HepG2 (cell line): ENCODE data around the gene UBAC1. TPM values are rescaled to one million over a fixed set of nuclear protein-coding genes. Genes with fewer than 3 reads are reported as not detected.
A peak's percentile ranks its signal among the peaks of the same experiment; 100 is the strongest.

Experiments used
- ATAC-seq: fragments of 200-7000 bp; cut with Tn5 transposase; 3 replicates; pipeline ENCODE4 v1.9.1; 2020; ENCODE audit warnings: mild to moderate bottlenecking, moderate library complexity
- BruUV-seq: library from RNA; stranded (reverse); fragments of 400-500 nt; replicated peaks from 2 replicates; lab custom pipeline; 2021; lab: Mats Ljungman, UMichigan
- CTCF ChIA-PET: fragments of 300-600 bp; formaldehyde crosslinking; extraction: SDS; loops from one replicate; lab custom pipeline; 2021; ENCODE audit warnings: low total read pairs, inconsistent platforms, low intra/inter-chr PET ratio; lab: Yijun Ruan, JAX
- POLR2A ChIA-PET: fragments of 350-600 bp; sonication (Branson Sonifier 250); formaldehyde crosslinking; loops from one replicate; lab custom pipeline; 2020; ENCODE audit warnings: antibody characterized with exemption, inconsistent platforms; lab: Yijun Ruan, JAX
- DNase-seq: peaks from one replicate; pipeline ENCODE4 v3.0.0-alpha.2; 2015; ENCODE audit warnings: low spot score
- FAIRE-seq: peaks from 3 replicates; lab custom pipeline; 2011; peaks lifted over from hg19 to GRCh38; lab: Jason Lieb, UNC
- H2AFZ ChIP-seq: one replicate; pipeline ENCODE4 v1.6.1; 2011; ENCODE audit warnings: low read length, inconsistent platforms
- H3K27ac ChIP-seq: fragments of 300-600 bp; 3 replicates; pipeline ENCODE4 v1.8.0; 2011; ENCODE audit warnings: mixed run types, mild to moderate bottlenecking, mixed read lengths, low read length, inconsistent platforms; ENCODE audit not compliant: insufficient read depth; ENCODE audit errors: extremely low read length
- H3K27me3 ChIP-seq, 2 experiments: fragments of 200-600 bp in 1 of 2; 2 replicates in 1 of 2; 3 replicates in 1 of 2; pipeline versions ENCODE4 v1.6.0 to v1.8.0; 2011; ENCODE audit warnings: low read length in 2 of 2, mild to moderate bottlenecking in 2 of 2, moderate library complexity in 2 of 2, inconsistent platforms in 1 of 2; ENCODE audit not compliant: insufficient read depth in 2 of 2, control insufficient read depth in 1 of 2
- H3K36me3 ChIP-seq, 2 experiments: fragments of 200-600 bp in 1 of 2; replicated peaks in 1 of 2; 2 replicates in 1 of 2; 3 replicates in 1 of 2; pipeline versions ENCODE4 v1.5.1 to v1.8.0; 2011; ENCODE audit warnings: low read length in 2 of 2, inconsistent platforms in 1 of 2; ENCODE audit not compliant: insufficient read depth in 2 of 2, control insufficient read depth in 1 of 2
- H3K4me1 ChIP-seq: 2 replicates; pipeline ENCODE4 v1.5.1; 2012; ENCODE audit warnings: low read length, inconsistent platforms; ENCODE audit not compliant: insufficient read depth
- H3K4me2 ChIP-seq: 2 replicates; pipeline ENCODE4 v1.6.0; 2011; ENCODE audit warnings: low read depth, low read length, inconsistent platforms
- H3K4me3 ChIP-seq, 3 experiments: fragments of 200-600 bp in 1 of 3; sonication (generic), shearing (Covaris generic) in 1 of 3; replicated peaks in 1 of 3; 2 replicates each; pipeline ENCODE4 v1.5.1; 2011 to 2016; ENCODE audit warnings: low read length in 3 of 3, inconsistent platforms in 2 of 3, low read depth in 2 of 3, mild to moderate bottlenecking in 2 of 3, control low read depth in 1 of 3, mixed read lengths in 1 of 3; ENCODE audit not compliant: insufficient read depth in 1 of 3
- H3K79me2 ChIP-seq: one replicate; pipeline ENCODE4 v1.6.1; 2011; ENCODE audit warnings: low read length, inconsistent platforms; ENCODE audit not compliant: insufficient read depth
- H3K9ac ChIP-seq: 2 replicates; pipeline ENCODE4 v1.6.0; 2011; ENCODE audit warnings: mild to moderate bottlenecking, low read depth, low read length, inconsistent platforms; ENCODE audit not compliant: insufficient read depth
- H3K9me3 ChIP-seq: 2 replicates; pipeline ENCODE4 v1.5.1; 2012; ENCODE audit warnings: mild to moderate bottlenecking, low read length
- H4K20me1 ChIP-seq: 2 replicates; pipeline ENCODE4 v1.6.0; 2011; ENCODE audit warnings: inconsistent platforms, mild to moderate bottlenecking, low read length, moderate library complexity; ENCODE audit not compliant: insufficient read depth
- ISX ChIP-seq: sonication (generic); formaldehyde crosslinking; conservative IDR thresholded peaks from 2 replicates; pipeline ENCODE4 v1.5.0; 2020; ENCODE audit warnings: missing genetic modification reagents
- PREB ChIP-seq: sonication (generic); formaldehyde crosslinking; IDR thresholded peaks from 2 replicates; pipeline ENCODE4 v1.4.0; 2020; ENCODE audit warnings: missing genetic modification reagents
- REST ChIP-seq, 2 experiments: IDR thresholded peaks; 2 replicates each; pipeline ENCODE4 v1.6.1; 2011 to 2012; ENCODE audit warnings: low read length in 2 of 2, borderline replicate concordance in 1 of 2, low read depth in 1 of 2, mild to moderate bottlenecking in 1 of 2, moderate library complexity in 1 of 2
- WGBS: methylation state at CpG from one replicate; pipeline ENCODE4 v1.1.6; 2017; ENCODE audit warnings: low lambda C conversion rate; 5-methylcytosine and 5-hydroxymethylcytosine counted together
- in situ Hi-C: cut with HindIII; loops from 2 replicates; pipeline ENCODE4 v1.10.0; 2017; ENCODE audit warnings: low pct_unique_long_range_greater_than_20kb; ENCODE audit not compliant: extremely low pct_ligation_motif_present
- intact Hi-C: fragments of 100-400 bp; cut with micrococcal nuclease; formaldehyde crosslinking; loops from one replicate; pipeline ENCODE4 v1.10.0; 2022; ENCODE audit not compliant: unreplicated experiment
- polyA plus RNA-seq, 8 experiments: library from polyadenylated mRNA; depleted of rRNA in 3 of 8; stranded (reverse) in 7 of 8; unstranded in 1 of 8; fragments of >200 nt; fragmentation: Illumina TruSeq in 4 of 8; extraction: Trizol in 4 of 8; gene quantifications; 2 replicates each; pipeline versions ENCODE4 v1.2.1 to v1.2.3, GENCODE V29; 2011 to 2016; ENCODE audit warnings: low read depth in 4 of 8, missing spikeins in 1 of 8, mixed read lengths in 1 of 8; ENCODE audit not compliant: insufficient read depth in 1 of 8
- total RNA-seq, 5 experiments: library from RNA; depleted of rRNA; stranded (reverse); fragments of >200 nt; fragmentation: Illumina TruSeq; extraction: Trizol; gene quantifications; 2 replicates each; pipeline ENCODE4 v1.2.3, GENCODE V29; 2016; ENCODE audit warnings: low read depth in 1 of 5

UBAC1 gene
- total and polyA plus RNA-seq, 2 of the 13 experiments (the other 11 are each of a cell fraction or from before 2014, with no cell fraction given) = 32.2 to 34.1 TPM

DNA sequence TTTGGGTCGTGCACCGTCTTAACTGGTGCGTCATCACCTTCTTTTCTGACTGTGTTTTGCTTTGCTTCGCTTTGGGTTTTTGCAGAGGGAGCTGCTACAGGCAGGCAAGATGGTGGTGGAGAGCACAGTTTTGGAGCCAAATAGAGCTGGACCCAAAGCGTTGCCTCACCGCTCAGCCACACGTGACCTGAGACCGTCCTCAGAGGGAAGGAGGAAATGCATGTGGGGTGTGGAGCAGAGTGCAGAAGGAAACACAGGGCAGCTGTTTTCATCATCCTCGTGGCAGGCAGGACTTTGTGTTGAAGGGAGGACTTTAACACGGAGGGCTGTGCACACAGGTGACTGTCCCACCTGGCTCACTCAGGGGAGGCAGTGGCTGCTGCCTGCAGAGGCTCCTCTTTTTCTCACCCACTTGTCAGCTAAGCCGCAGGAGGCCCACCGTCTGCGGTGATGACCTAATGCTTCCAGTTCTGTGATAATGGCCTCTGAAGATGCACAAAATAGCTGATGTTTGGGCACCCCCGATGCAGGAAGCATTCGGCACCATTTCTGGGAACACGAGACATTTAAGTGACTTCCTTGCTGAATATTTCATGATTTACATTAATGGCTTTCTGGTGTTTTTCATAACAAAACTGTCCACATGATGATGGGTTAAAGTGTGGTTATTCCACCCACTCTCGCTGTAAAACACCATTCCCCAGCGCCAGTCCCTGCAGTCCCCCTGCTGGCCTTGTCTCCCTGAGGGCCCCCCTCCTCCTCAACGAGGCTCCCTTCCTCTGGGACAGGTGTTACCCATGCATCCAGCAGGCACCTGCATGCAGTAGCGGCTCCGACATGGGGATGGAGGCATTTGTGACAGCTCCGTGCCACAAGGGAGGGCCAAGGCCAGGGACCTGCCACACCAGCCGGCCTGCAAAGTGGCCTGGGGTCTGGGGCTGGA is 12.4 kb upstream of the UBAC1 start:
- TF ChIP-seq REST (IDR thresholded peaks at IDR 0.05; ENCODE audit: borderline replicate concordance in 1 of 2, low read depth in 1 of 2, low read length in 2 of 2) (0 out of 4 replicates have a peak, but pooled peaks of 1 of the 2 experiments have one; percentile 14), PREB (no peak), ISX (CRISPR knock-in tag) (no peak)
- TF ChIP-seq, all 625 proteins: peak for 1
- no peak for FAIRE-seq
- H3K9ac ChIP-seq = no peak overlapping the region
- H3K4me3 ChIP-seq = no peak overlapping the region
- no peaks in the 10 kb centered on the region for H3K4me1 ChIP-seq
- no TSS peak for BruUV-seq
- no peak overlapping the region for H2AFZ ChIP-seq
- ChIA-PET CTCF (no interaction called here), POLR2A (no interaction called here)
- no peak for ATAC-seq
- no peak overlapping the region for H3K27ac ChIP-seq
- no peak overlapping the region for H3K4me2 ChIP-seq
- WGBS = 42% methylated on average over 18 of the region's 23 CpGs
- peaks cover 2 to 27% of the 10 kb centered on the region in 2 experiments; a peak in 3 of 5 replicates for H3K27me3 ChIP-seq
- no peak for DNase-seq
- no peaks in the 10 kb centered on the region for H3K36me3 ChIP-seq
- no peaks in the 10 kb centered on the region for H3K9me3 ChIP-seq
- H3K79me2 ChIP-seq = no peaks in the 10 kb centered on the region
- peaks cover 7% of the 10 kb centered on the region; the same call in 1 of the 2 replicates for H4K20me1 ChIP-seq
- intact Hi-C loops (no loop called here), in situ Hi-C loops (no loop called here)
